ENCODE measurements around the gene POLR1B. TPM values are rescaled to one million over a fixed set of nuclear protein-coding genes. Genes with fewer than 3 reads are reported as not detected.
"Not testable (repeated sequence)": the region's sequence is repeated elsewhere in the genome, so short reads cannot be mapped to it uniquely, and the experiment has no call there.

The POLR1B gene
- total RNA-seq, 1 donor from 2014 or later = 22.1 TPM

GRCh38 chr2:112500850-112501484 lies 41.3 kb upstream of the POLR1B start:
- H3K9me3 Mint-ChIP-seq (ENCODE audit: unreplicated experiment); H3K4me1 Mint-ChIP-seq (ENCODE audit: unreplicated experiment); H3K27ac Mint-ChIP-seq (ENCODE audit: unreplicated experiment); H3K4me3 Mint-ChIP-seq (ENCODE audit: unreplicated experiment); H3K27me3 Mint-ChIP-seq (ENCODE audit: unreplicated experiment): not testable (repeated sequence)
- DNase-seq (ENCODE audit: low spot score) = peak; percentile 26
- TF ChIP-seq, protein P1, sequence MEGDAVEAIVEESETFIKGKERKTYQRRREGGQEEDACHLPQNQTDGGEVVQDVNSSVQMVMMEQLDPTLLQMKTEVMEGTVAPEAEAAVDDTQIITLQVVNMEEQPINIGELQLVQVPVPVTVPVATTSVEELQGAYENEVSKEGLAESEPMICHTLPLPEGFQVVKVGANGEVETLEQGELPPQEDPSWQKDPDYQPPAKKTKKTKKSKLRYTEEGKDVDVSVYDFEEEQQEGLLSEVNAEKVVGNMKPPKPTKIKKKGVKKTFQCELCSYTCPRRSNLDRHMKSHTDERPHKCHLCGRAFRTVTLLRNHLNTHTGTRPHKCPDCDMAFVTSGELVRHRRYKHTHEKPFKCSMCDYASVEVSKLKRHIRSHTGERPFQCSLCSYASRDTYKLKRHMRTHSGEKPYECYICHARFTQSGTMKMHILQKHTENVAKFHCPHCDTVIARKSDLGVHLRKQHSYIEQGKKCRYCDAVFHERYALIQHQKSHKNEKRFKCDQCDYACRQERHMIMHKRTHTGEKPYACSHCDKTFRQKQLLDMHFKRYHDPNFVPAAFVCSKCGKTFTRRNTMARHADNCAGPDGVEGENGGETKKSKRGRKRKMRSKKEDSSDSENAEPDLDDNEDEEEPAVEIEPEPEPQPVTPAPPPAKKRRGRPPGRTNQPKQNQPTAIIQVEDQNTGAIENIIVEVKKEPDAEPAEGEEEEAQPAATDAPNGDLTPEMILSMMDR (IDR thresholded peaks at IDR 0.05; ENCODE audit: unreplicated experiment) = peak; percentile 18
- H3K36me3 Mint-ChIP-seq (ENCODE audit: low read depth, unreplicated experiment) = peaks cover 28% of the 10 kb centered on the region

DNA sequence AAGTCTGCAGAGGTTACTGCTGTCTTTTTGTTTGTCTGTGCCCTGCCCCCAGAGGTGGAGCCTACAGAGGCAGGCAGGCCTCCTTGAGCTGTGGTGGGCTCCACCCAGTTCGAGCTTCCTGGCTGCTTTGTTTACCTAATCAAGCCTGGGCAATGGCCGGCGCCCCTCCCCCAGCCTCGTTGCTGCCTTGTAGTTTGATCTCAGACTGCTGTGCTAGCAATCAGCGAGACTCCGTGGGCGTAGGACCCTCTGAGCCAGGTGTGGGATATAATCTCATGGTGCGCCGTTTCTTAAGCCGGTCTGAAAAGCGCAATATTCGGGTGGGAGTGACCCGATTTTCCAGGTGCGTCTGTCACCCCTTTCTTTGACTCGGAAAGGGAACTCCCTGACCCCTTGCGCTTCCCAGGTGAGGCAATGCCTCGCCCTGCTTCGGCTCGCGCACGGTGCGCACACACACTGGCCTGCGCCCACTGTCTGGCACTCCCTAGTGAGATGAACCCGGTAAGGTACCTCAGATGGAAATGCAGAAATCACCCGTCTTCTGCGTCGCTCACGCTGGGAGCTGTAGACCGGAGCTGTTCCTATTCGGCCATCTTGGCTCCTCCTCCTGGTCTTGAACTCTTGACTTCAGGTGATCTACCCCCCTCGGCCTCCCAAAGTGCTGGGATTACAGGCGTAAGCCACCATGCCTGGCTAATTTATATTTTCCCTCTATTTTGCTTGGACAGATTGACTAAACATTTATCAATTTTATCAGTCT lies 32.8 kb upstream of the POLR1B start:
- Mint-ChIP-seq H3K27ac (ENCODE audit: unreplicated experiment) (peak overlapping the region; percentile 6), H3K4me3 (ENCODE audit: unreplicated experiment) (peak overlapping the region; percentile 12)
- not testable (repeated sequence) for H3K9me3 Mint-ChIP-seq (ENCODE audit: unreplicated experiment); H3K4me1 Mint-ChIP-seq (ENCODE audit: unreplicated experiment); H3K27me3 Mint-ChIP-seq (ENCODE audit: unreplicated experiment); H3K36me3 Mint-ChIP-seq (ENCODE audit: low read depth, unreplicated experiment)
- peak; percentile 30 for DNase-seq (ENCODE audit: low spot score)

GRCh38 chr2:112516801-112517200 lies 25.5 kb upstream of the POLR1B start:
- no peak for DNase-seq (ENCODE audit: low spot score)
- H3K4me3 Mint-ChIP-seq (ENCODE audit: unreplicated experiment) = no peak overlapping the region
- H3K36me3 Mint-ChIP-seq (ENCODE audit: low read depth, unreplicated experiment) = peaks cover 41% of the 10 kb centered on the region
- TF ChIP-seq, protein P1 (IDR thresholded peaks at IDR 0.05; ENCODE audit: unreplicated experiment) = no peak
- no peaks in the 10 kb centered on the region for H3K27me3 Mint-ChIP-seq (ENCODE audit: unreplicated experiment)
- H3K9me3 Mint-ChIP-seq (ENCODE audit: unreplicated experiment) = no peaks in the 10 kb centered on the region
- H3K4me1 Mint-ChIP-seq (ENCODE audit: unreplicated experiment) = no peaks in the 10 kb centered on the region
- H3K27ac Mint-ChIP-seq (ENCODE audit: unreplicated experiment) = no peak overlapping the region

DNA sequence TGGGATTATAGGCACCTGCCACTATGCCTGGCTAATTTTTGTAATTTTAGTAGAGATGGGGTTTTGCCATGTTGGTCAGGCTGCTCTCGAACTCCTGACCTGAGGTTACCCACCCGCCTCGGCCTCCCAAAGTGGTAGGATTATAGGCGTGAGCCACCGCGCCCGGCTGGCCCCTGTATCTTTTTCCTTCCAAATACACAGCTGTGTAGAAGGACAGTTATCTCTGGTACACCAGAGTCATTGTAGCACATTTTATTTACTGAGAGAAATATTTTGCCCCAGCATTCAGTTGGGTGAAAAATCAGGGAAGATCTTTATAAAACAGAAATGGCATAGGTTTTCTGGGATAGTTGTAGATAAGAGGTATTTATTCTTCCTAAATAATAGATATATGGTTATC lies 23.5 kb upstream of the POLR1B start:
- Mint-ChIP-seq H3K4me3 (ENCODE audit: unreplicated experiment) (no peak overlapping the region), H3K9me3 (ENCODE audit: unreplicated experiment) (no peaks in the 10 kb centered on the region), H3K27ac (ENCODE audit: unreplicated experiment) (no peak overlapping the region), H3K27me3 (ENCODE audit: unreplicated experiment) (peaks cover 8% of the 10 kb centered on the region), H3K36me3 (ENCODE audit: low read depth, unreplicated experiment) (peaks cover 61% of the 10 kb centered on the region), H3K4me1 (ENCODE audit: unreplicated experiment) (peaks cover 5% of the 10 kb centered on the region)
- TF ChIP-seq, protein P1 (IDR thresholded peaks at IDR 0.05; ENCODE audit: unreplicated experiment) = no peak
- no peak for DNase-seq (ENCODE audit: low spot score)

GRCh38 chr2:112519506-112519905 lies 22.8 kb upstream of the POLR1B start:
- Mint-ChIP-seq H3K4me1 (ENCODE audit: unreplicated experiment) (peaks cover 5% of the 10 kb centered on the region), H3K9me3 (ENCODE audit: unreplicated experiment) (no peaks in the 10 kb centered on the region), H3K27me3 (ENCODE audit: unreplicated experiment) (peaks cover 10% of the 10 kb centered on the region), H3K4me3 (ENCODE audit: unreplicated experiment) (no peak overlapping the region), H3K27ac (ENCODE audit: unreplicated experiment) (peak overlapping the region; percentile 52), H3K36me3 (ENCODE audit: low read depth, unreplicated experiment) (peaks cover 65% of the 10 kb centered on the region)
- no peak for DNase-seq (ENCODE audit: low spot score)
- TF ChIP-seq, protein P1 (IDR thresholded peaks at IDR 0.05; ENCODE audit: unreplicated experiment) = no peak
